ENCODE data around the gene MID1.

The MID1 gene

GRCh38 chrX:10620121-10620699 is at the start of gene MID1:
Gene MID1, minus strand, starts transcription at chrX:10620585. Its CDS starts 53,038 bp downstream, at chrX:10567547.
- DNase-seq = no peak

DNA sequence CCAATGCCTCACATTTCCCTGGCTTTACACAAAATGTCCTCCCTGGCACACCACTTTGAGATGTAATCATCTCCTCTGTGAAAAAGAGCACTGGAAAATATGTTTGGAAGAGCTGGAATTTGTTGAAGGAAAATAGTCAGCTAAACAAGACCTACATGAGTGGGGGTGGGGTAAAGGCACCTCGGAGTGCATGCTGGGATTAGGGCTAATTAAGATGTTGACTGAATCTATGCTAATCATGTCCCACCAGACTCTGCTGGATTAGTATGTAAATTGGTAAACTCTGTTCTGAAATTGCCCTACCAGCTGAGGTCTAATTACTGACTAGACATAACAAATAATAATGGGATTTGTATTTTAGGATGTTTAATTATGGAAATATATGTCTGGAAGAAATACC is 46.8 kb upstream of the MID1 start:
- no peak for DNase-seq

DNA sequence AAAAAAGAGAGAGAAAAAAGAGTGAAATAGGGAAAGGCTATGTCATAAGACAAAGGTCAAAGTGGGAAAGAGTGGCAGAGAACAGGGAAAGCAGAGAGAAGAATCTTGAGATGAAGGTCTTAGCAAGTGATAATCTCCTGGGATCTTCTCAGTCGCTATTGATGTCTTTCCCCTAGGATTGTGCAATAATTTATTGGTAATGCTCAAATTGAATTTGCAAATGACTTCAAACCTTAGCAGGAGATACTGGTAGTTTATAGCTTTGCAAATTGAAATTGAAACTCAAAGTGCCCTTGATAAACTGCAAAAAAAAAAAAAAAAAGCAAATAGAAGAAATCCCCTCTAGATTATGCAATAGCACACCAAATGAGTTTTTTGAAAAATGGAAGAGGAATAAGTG is 45.7 kb upstream of the MID1 start:
- no peak for DNase-seq

DNA sequence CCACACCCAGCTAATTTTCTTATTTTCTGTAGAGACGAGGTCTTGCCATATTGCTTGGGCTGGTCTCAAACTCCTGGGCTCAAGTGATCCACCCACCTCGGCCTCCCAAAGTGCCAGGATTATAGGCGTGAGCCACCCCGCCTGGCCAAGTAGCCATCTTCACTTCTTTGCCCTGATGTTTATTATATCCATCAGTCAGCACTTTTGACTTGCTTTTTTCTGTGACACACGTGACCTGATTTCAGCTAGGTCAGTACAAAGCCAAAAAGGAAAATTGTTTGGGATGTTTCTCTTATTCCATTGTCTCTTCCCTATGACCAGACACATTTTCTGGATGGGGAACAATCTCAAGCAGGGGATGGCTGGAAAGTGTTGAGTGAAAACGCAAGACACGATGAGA is 45.3 kb upstream of the MID1 start:
- DNase-seq = no peak

DNA sequence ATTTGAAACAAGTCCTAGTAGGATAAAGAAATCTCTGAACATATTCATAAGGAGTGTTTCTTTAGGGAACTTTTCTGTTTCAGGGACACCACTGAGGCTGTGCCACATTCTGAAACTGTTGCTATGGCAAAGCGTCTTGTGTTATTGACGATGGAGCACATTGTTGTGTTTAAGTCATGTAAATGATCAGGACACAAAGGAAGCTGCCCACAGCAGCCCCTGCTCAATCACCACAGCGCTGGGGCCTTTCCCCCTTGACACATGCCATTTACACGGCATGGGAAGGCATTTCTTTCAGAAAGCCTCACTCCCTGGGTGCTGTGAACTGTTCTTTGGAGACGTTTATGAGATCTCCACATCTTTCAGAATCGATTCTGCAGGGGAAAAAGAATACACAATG is 39.8 kb upstream of the MID1 start:
- no peak for DNase-seq

- DNase-seq = no peak
Measured at GRCh38 chrX:10656214-10656613, 35.8 kb upstream of the MID1 start.

DNA sequence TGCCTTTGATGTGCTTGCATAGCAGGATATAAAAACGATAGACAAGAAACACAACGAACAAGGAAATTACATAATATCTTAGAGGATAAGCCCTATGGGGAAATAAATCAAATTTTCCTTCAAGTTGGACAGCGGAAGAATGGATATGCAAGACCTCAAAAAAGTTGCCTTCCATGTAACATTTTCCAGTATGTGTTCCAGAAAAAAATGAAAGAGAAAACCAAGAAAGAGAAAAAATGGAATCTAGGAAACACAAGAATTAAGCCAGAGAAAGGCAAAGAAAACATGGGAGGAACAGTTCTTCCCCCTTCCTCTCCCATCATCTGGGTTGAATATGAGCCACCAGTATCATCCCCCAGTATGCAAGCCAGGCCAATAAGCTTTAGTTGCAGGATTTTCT is 34.6 kb upstream of the MID1 start:
- no peak for DNase-seq

GRCh38 chrX:10653302-10653701 is 32.9 kb upstream of the MID1 start:
- no peak for DNase-seq

DNA sequence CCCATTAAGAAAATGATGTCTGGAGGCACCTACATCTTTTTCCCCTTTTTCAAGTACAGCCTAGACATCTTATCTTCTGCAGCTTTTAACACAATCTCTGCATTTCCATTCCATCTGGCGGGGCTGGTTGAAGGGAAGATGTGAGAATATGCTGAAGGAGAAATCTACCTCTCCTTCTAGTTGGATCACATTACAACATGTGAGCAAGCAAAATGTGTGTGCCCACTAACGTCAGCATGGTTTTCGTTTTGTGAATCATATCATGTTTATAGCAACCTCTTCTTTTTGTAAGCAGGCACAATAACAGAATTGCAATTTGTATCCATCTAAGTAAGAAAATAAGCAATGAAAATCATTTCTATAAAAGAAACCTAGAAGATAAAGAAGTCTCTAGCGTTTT is 28.9 kb upstream of the MID1 start:
- no peak for DNase-seq

DNA sequence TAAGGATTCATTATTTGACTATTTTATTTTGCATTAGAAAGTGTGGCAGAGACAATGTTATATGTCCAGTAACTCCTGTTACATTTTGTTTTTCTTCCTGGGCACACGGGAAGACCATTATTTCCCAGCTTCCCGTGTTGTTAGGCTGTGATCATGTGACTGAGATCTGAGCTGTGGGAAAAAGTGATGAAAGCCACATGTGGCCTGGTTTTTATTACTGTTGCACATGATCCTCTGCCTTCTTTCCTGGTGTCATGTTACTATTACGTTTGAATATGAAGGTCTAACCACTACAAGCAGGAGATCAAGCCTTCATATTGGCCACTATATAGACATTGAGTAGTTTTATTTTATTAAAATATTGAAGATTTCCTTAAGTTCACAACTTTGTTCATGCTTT is 28.2 kb upstream of the MID1 start:
- DNase-seq = no peak

DNA sequence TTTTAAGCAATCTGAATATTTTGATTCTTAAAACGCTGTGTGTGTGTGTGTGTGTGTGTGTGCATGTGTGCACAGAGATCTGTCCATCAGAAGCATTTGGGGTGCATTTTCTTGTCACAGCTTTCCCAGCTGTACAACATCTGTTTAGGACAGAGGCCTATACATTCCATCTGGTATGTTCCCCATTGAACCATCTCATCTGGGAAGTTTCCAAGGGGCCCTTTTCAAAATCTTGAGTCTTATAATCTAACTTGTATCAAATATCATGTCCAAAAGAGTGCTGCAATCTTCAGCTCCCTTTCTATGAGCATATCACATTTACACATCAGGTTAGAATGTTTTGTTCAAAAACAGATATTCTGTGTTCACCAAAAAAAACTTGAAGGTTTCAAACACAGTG is 16.5 kb upstream of the MID1 start:
- no peak for DNase-seq

- no peak for DNase-seq
Measured at GRCh38 chrX:10636337-10636736, 16.0 kb upstream of the MID1 start.

DNA sequence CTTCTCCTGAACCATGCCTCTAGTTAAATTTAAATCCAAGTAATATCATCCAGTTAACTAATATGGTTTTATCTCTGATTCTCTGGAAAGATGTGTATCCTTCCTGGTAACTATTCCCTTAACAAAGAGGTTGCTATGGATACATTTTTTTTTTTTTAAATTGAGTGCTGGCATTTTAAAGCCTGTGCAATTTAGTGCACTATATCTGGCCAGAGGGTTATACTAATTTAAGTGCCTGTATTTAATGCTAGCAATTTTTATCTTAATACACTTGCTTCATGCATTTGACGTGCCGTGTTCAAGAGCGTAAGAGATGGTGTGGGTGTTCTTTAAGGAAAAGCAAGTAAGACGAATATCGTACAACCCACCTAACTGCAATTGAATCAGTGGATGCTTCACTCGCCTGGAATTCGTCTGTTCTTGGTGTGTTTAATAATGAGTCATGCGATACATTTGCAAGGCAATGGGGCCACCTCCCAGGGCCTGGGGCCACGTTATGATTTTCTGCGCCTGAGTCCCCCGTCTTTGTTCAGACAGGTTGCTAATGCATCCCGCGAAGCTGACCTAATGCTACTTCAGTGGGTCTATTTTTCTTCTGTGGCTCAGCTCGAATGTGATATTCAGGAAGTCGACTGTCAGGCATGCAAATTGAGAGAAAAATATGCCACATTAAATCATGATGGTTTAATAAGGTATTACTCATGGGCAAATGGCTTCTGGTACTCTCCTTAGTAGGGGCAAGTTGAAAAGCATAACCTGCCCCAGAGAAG is 14.2 kb upstream of the MID1 start:
- DNase-seq = no peak

DNA sequence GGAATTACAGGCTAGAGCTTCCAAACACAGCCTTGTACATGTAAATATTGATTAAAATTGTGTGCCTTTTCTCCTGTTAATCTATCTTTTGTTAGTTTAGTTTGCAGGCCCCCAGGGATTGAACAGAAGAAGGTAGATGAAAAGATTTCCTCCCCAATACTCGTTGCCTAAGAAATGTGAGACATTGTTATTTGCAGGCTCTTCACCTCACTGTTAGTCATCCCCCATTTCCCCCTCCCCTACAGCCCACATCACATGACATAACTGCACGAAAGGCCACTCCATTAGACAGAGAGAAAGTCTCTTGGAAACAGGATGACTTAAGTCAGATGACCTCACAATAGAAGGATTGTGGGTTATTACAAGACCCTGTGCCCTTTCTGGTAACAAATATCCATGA is 13.3 kb upstream of the MID1 start:
- DNase-seq = no peak

DNA sequence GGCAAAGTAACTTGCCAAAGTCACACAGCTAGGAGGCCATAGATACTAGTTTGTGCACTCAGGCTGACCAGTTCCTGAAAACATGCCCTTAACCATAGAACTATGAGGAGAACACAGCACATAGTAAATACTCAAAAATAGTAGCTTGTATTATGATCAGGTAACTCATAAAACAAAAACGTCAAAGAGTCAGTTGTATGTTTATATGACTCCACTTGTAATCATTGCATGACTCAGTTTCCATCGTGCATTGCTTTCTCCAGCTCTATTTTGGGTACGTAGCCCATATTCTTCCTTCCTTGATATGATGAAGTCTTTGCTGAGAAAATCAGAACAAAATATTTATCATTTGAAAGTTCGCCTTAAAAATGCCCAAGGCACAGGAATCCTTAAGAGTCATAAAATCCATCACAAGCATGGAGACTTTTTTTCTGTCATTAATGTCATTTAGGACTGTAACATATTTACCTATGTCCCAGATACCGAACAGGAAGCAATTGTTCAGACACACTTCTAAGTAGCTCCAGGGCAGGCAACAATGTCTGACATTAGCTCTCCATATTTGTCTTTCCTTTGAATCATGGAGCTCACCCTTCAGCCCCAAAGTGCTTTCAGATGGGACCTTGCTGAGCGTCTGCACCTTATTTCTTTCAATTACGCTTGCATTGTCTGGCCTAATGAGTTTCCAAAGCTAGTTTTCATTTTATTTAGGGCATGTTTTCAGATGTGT is 11.2 kb upstream of the MID1 start:
- DNase-seq = no peak

- no peak for DNase-seq
Measured at GRCh38 chrX:10630320-10630719, 9.9 kb upstream of the MID1 start.

DNA sequence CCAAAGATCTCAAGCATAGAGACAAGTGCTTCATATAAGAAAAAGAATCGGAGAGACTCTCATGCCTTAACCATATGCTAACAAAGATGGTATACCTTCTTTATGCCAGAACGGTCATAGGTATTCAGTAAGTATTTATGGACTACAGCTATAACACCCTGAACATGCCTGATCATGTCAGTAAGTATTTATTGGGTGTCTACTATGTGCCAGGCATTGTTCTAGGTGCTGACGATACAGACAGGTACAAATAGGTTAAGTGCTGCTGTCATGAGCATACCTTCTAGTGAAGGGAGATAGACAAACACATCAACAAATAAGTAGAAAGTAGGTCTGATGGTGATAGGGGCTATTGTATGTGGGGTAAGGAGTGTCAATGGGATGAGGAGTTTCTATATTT is 9.5 kb upstream of the MID1 start:
- no peak for DNase-seq

GRCh38 chrX:10628906-10629305 is 8.5 kb upstream of the MID1 start:
- no peak for DNase-seq

- DNase-seq = no peak
Measured at GRCh38 chrX:10622197-10622596, 1.8 kb upstream of the MID1 start.

GRCh38 chrX:10619425-10620046 is 849 bp downstream of the MID1 start:
- no peak for DNase-seq

GRCh38 chrX:10618961-10619360 is 1.4 kb downstream of the MID1 start:
- DNase-seq = no peak

GRCh38 chrX:10617999-10618351 is 2.4 kb downstream of the MID1 start:
- no peak for DNase-seq

DNA sequence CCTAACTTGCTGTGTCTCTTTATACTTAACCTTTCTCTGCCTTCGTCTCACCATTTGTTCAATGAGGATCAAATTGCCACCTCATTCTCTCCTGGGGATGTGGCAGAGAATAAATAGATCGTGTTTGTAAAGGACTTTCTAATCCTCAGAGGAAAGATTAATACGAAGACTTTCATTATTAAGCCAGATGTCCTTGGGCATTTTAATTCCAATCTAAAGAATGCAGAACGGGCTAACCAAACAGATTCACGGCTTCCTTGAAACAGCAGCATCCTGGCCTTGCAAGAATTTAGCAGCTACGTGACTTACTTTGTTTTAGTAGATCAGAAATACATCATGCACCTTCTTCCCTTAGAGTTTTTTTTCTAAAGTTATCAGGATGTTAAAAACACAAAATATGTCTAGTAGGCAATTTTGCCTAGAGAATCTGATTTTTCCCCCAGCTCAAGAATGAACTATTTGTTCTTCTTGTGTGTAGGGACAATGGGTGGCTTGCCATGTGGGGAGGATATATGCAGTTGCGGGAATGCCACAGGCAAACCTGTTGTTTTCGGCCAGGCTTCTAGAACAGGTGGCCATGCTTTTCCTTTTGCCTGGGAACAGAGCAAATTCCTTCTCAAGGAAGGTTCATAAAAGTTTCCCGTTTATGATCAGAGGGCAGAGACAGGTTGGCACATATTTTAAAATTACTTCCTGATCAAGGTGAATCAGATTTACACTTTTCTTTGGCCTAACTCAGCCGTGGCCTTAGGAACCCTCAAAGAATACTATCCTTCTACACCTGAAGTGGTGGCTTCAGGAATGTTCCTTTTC is 3.0 kb downstream of the MID1 start:
- DNase-seq = no peak
